Esophagus muscularis mucosa (tissue), 3 donors: ENCODE data around the gene DUSP7.

Experiments used
- EP300 ChIP-seq: sonication (generic); formaldehyde crosslinking; IDR thresholded peaks from one replicate; pipeline ENCODE4 v1.6.1; 2017; ENCODE audit warnings: antibody characterized with exemption
- POLR2AphosphoS5 ChIP-seq, 2 donors: sonication (generic); formaldehyde crosslinking; IDR thresholded peaks; one replicate each; pipeline ENCODE4 v1.6.1; 2017; ENCODE audit warnings: antibody characterized with exemption in 2 of 2

- TF ChIP-seq POLR2AphosphoS5 (IDR thresholded peaks at IDR 0.05) (no peak), EP300 (no peak)
Observed at GRCh38 chr3:52088445-52089367, 32.3 kb upstream of the DUSP7 start.
